Lower leg skin (tissue), 3 donors: ENCODE data around the gene CYP17A1.

Experiments
- POLR2A ChIP-seq, 2 donors: fragments of 450-650 bp; IDR thresholded peaks; one replicate each; pipeline ENCODE4 v1.6.1; 2016 to 2017; ENCODE audit warnings: antibody characterized with exemption in 2 of 2, mild to moderate bottlenecking in 1 of 2, moderate library complexity in 1 of 2
- TF ChIP-seq, protein P1 (sequence below), 3 donors: fragments of 450-650 bp; IDR thresholded peaks; one replicate each; pipeline ENCODE4 v1.5.1; 2016; ENCODE audit warnings: antibody characterized with exemption in 3 of 3, mild to moderate bottlenecking in 3 of 3, moderate library complexity in 2 of 3

DNA sequence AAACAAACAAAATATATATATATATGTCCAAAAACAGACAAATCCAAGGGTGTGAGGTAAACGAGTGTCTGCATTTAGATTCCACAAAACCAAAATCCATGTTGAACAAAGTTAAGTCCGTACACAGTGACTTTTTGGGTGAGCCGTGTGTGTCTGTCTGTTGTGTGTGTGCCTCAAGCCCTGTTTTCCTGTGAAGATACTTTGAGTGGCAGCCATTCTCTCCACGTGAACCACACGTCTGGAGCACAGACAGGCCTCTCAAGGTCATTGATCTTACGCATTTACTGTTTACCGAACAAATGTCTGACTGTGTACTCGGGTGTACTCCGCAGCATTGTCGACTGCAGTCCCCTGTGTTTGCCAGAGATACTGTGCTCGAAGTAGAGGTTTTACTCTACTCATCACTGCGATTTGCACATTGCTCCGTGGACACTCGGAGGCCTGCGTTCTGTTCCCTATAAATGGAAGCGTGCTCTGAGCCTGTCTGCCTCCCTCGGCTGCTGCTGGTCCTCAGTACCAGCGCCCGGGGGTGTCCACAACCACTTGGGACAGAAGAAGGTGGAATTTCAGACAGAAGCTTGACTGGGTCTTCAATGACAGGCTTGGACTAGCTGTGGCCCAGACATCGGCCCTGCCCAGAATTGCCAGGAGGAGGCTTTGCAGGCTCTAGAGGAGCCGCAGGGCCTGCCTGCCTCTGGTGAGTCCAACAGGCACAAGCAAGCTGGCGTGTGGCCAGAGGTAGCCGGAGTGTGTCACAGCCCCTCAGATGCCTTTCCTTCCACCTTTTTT is 22.1 kb downstream of the CYP17A1 start:
- TF ChIP-seq POLR2A (IDR thresholded peaks at IDR 0.05), result no peak
- TF ChIP-seq, protein P1, sequence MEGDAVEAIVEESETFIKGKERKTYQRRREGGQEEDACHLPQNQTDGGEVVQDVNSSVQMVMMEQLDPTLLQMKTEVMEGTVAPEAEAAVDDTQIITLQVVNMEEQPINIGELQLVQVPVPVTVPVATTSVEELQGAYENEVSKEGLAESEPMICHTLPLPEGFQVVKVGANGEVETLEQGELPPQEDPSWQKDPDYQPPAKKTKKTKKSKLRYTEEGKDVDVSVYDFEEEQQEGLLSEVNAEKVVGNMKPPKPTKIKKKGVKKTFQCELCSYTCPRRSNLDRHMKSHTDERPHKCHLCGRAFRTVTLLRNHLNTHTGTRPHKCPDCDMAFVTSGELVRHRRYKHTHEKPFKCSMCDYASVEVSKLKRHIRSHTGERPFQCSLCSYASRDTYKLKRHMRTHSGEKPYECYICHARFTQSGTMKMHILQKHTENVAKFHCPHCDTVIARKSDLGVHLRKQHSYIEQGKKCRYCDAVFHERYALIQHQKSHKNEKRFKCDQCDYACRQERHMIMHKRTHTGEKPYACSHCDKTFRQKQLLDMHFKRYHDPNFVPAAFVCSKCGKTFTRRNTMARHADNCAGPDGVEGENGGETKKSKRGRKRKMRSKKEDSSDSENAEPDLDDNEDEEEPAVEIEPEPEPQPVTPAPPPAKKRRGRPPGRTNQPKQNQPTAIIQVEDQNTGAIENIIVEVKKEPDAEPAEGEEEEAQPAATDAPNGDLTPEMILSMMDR (IDR thresholded peaks at IDR 0.05), result no peak
